Smooth muscle cell (in vitro differentiated cells): ENCODE measurements around the gene NUCB1. TPM values are rescaled to one million over a fixed set of nuclear protein-coding genes. Genes with fewer than 3 reads are reported as not detected.

Experiments used
- DNase-seq: peaks from one replicate; lab custom pipeline; 2025; ENCODE audit not compliant: unreplicated experiment; lab: John Stamatoyannopoulos, UW
- H2AFZ ChIP-seq: fragments of 200-600 bp; sonication (generic); 2 replicates; pipeline ENCODE4 v1.6.0; 2016; ENCODE audit warnings: antibody characterized with exemption, low read depth, mild to moderate bottlenecking
- H3F3A ChIP-seq: fragments of 200-600 bp; sonication (generic); 2 replicates; pipeline ENCODE4 v1.6.0; 2017; ENCODE audit warnings: antibody characterized with exemption, low read depth
- H3K27ac ChIP-seq: fragments of 200-600 bp; sonication (generic); 2 replicates; pipeline ENCODE4 v1.5.1; 2016; ENCODE audit warnings: low read depth, mild to moderate bottlenecking
- H3K27me3 ChIP-seq: fragments of 200-600 bp; sonication (generic); 2 replicates; pipeline ENCODE4 v1.6.1; 2016; ENCODE audit warnings: low read depth, mild to moderate bottlenecking
- H3K36me3 ChIP-seq: fragments of 200-600 bp; sonication (generic); 2 replicates; pipeline ENCODE4 v1.5.1; 2016; ENCODE audit warnings: low read depth
- H3K4me1 ChIP-seq: fragments of 200-600 bp; sonication (generic); 2 replicates; pipeline ENCODE4 v1.5.1; 2016; ENCODE audit warnings: low read depth
- H3K4me2 ChIP-seq: fragments of 200-600 bp; sonication (generic); 2 replicates; pipeline ENCODE4 v1.6.0; 2016; ENCODE audit warnings: mild to moderate bottlenecking
- H3K4me3 ChIP-seq: fragments of 200-600 bp; sonication (generic); 2 replicates; pipeline ENCODE4 v1.5.1; 2016; ENCODE audit warnings: mild to moderate bottlenecking
- H3K79me2 ChIP-seq: fragments of 200-600 bp; sonication (generic); 2 replicates; pipeline ENCODE4 v1.6.0; 2016; ENCODE audit warnings: low read depth, mild to moderate bottlenecking
- H3K9ac ChIP-seq: fragments of 200-600 bp; sonication (generic); 2 replicates; pipeline ENCODE4 v1.6.0; 2016; ENCODE audit warnings: low read depth
- H3K9me3 ChIP-seq: fragments of 200-600 bp; sonication (generic); replicated peaks from 2 replicates; pipeline ENCODE4 v1.5.1; 2016; ENCODE audit warnings: low read depth
- H4K20me1 ChIP-seq: fragments of 200-600 bp; sonication (generic); 2 replicates; pipeline ENCODE4 v1.6.0; 2016; ENCODE audit warnings: low read depth
- WGBS: methylation state at CpG from one replicate; pipeline ENCODE4 v1.1.7; 2016; ENCODE audit warnings: low lambda C conversion rate; 5-methylcytosine and 5-hydroxymethylcytosine counted together
- polyA plus RNA-seq: library from polyadenylated mRNA; unstranded; fragments of >200 nt; fragmentation: Nextera tagmentation; extraction: Ambion mirVana; gene quantifications from 2 replicates; pipeline ENCODE4 v1.2.1, GENCODE V29; 2016
- total RNA-seq: library from RNA; depleted of rRNA; stranded (reverse); fragments of >200 nt; gene quantifications from 2 replicates; pipeline ENCODE4 v1.2.3, GENCODE V29; 2014
- TF ChIP-seq, protein P1 (sequence below): fragments of 200-600 bp; sonication (generic); IDR thresholded peaks from 2 replicates; pipeline ENCODE4 v1.5.1; 2017; ENCODE audit warnings: borderline replicate concordance, mild to moderate bottlenecking, antibody characterized with exemption; ENCODE audit not compliant: insufficient read depth, poor library complexity, severe bottlenecking

Gene NUCB1
- total and polyA plus RNA-seq, 2 experiments from 2014 or later, result 146 to 329 TPM

DNA sequence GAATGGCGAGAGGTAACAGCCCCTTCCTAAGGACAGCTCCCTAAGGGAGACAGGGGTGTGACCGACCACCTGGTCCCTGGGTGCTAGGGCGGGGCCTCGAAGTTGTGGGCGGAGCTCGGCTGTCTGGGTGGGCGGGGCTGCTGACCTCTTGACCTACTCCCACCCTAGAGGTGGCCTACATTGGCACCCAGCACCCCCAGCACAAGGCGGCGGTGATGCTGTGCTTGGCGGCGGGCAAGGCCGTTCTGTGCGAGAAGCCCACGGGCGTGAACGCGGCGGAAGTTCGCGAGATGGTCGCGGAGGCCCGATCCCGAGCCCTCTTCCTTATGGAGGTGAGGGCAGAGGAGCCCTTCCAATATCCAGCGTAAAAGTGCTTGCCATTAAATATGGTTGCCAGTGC, 35.8 kb downstream of the NUCB1 start:
- H4K20me1 ChIP-seq, result no peaks in the 10 kb centered on the region
- H3K9me3 ChIP-seq, result no peaks in the 10 kb centered on the region
- TF ChIP-seq, protein P1, sequence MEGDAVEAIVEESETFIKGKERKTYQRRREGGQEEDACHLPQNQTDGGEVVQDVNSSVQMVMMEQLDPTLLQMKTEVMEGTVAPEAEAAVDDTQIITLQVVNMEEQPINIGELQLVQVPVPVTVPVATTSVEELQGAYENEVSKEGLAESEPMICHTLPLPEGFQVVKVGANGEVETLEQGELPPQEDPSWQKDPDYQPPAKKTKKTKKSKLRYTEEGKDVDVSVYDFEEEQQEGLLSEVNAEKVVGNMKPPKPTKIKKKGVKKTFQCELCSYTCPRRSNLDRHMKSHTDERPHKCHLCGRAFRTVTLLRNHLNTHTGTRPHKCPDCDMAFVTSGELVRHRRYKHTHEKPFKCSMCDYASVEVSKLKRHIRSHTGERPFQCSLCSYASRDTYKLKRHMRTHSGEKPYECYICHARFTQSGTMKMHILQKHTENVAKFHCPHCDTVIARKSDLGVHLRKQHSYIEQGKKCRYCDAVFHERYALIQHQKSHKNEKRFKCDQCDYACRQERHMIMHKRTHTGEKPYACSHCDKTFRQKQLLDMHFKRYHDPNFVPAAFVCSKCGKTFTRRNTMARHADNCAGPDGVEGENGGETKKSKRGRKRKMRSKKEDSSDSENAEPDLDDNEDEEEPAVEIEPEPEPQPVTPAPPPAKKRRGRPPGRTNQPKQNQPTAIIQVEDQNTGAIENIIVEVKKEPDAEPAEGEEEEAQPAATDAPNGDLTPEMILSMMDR, result no peak
- H3K4me2 ChIP-seq, result no peak overlapping the region
- no peak overlapping the region for H3K4me3 ChIP-seq
- H3K27me3 ChIP-seq, result no peaks in the 10 kb centered on the region
- peaks cover 14% of the 10 kb centered on the region for H3K4me1 ChIP-seq
- no peak overlapping the region for H3K9ac ChIP-seq
- no peak overlapping the region for H2AFZ ChIP-seq
- H3K36me3 ChIP-seq, result no peaks in the 10 kb centered on the region
- 99% methylated on average over 25 of the region's 25 CpGs for WGBS
- no peak for DNase-seq
- no peak overlapping the region for H3K27ac ChIP-seq
- no peaks in the 10 kb centered on the region for H3K79me2 ChIP-seq
- H3F3A ChIP-seq, result no peaks in the 10 kb centered on the region

DNA sequence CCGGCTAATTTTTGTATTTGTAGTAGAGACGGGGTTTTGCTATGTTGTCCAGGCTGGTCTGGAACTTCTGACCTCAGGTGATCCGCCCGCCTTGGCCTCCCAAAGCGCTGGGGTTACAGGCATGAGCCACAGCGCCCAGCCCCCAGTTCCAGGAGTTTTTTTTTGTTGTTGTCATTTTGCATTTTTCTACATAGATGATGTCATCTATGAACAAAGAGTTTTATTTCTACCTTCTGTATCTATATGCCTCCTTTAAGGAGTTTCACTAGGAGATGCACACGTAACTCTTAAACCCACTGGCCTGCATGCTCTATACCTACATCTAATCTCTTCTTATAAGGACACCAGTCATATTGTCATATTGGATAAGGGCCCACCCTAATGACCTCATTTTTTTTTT, 38.1 kb downstream of the NUCB1 start:
- DNase-seq, result no peak
- Histone ChIP-seq H3K4me3 (no peak overlapping the region), H3K4me1 (peaks cover 7% of the 10 kb centered on the region), H3K36me3 (no peaks in the 10 kb centered on the region), H3K27me3 (no peaks in the 10 kb centered on the region), H3K79me2 (no peaks in the 10 kb centered on the region), H2AFZ (no peak overlapping the region), H3K4me2 (no peak overlapping the region), H3K9me3 (no peaks in the 10 kb centered on the region), H3K9ac (no peak overlapping the region), H4K20me1 (no peaks in the 10 kb centered on the region), H3F3A (no peaks in the 10 kb centered on the region), H3K27ac (no peak overlapping the region)
- TF ChIP-seq, protein P1, result no peak
- WGBS, result 95% methylated on average over 7 of the region's 7 CpGs

DNA sequence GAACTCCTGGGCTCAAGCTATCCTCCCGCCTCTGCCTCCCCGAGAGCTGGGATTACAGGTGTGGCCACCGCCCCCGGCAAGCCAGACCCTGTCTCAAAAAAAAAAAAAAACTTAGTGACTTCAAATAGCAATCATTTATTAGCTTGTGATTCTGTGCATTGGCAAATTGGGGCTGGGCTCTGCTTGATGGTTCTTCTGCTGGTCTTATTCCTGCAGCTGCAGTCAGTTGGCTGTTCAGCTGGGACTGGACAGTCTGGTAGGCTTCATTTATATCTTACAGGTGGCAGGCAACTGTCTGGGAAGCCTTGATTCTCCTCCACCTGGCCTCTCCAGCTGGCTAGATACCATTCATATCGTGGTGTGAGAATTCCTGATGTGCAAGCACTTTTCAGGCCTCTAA, 40.8 kb downstream of the NUCB1 start:
- 98% methylated on average over 5 of the region's 5 CpGs for WGBS
- TF ChIP-seq, protein P1, result no peak
- H3K4me3 ChIP-seq, result no peak overlapping the region
- H3K36me3 ChIP-seq, result no peaks in the 10 kb centered on the region
- H2AFZ ChIP-seq, result no peak overlapping the region
- H4K20me1 ChIP-seq, result no peaks in the 10 kb centered on the region
- H3K4me1 ChIP-seq, result no peaks in the 10 kb centered on the region
- no peaks in the 10 kb centered on the region for H3K9me3 ChIP-seq
- H3F3A ChIP-seq, result no peaks in the 10 kb centered on the region
- no peak overlapping the region for H3K9ac ChIP-seq
- no peak overlapping the region for H3K27ac ChIP-seq
- H3K79me2 ChIP-seq, result no peaks in the 10 kb centered on the region
- no peak overlapping the region for H3K4me2 ChIP-seq
- H3K27me3 ChIP-seq, result no peaks in the 10 kb centered on the region
- no peak for DNase-seq

DNA sequence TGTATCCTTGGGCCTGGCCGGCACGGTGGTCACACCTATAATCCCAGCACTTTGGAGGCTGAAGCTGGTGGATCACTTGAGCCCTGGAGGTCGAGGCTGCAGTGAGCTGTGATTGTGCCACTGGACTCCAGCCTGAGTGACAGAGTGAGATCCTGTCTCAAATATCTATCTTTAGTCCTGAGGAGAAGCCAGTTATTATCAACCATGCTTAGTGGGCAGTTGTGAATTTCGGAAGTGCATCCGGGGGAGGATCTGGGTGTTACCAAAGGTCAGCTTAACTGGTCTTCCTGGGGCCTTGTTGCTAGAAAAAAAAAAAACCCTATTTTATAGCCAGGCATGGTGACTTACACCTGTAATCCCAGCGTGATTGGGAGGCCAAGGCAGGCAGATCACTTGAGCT, 43.0 kb downstream of the NUCB1 start:
- Histone ChIP-seq H3K27me3 (no peaks in the 10 kb centered on the region), H4K20me1 (no peaks in the 10 kb centered on the region), H3K9ac (no peak overlapping the region), H3K36me3 (no peaks in the 10 kb centered on the region), H3K4me3 (no peak overlapping the region), H3K4me2 (no peak overlapping the region), H3K79me2 (no peaks in the 10 kb centered on the region), H3F3A (no peaks in the 10 kb centered on the region), H3K27ac (no peak overlapping the region), H2AFZ (no peak overlapping the region), H3K4me1 (no peaks in the 10 kb centered on the region), H3K9me3 (no peaks in the 10 kb centered on the region)
- no peak for DNase-seq
- TF ChIP-seq, protein P1, result no peak
- WGBS, result 96% methylated on average over 6 of the region's 6 CpGs
